GM19351 (cell line): ENCODE results near the gene SLC6A19.

Experiments
- ATAC-seq: cut with Tn5 transposase; IDR thresholded peaks from one replicate; pipeline ENCODE4 v1.9.1; 2021; ENCODE audit warnings: mild to moderate bottlenecking, moderate library complexity; ENCODE audit not compliant: unreplicated experiment

SLC6A19 gene

DNA sequence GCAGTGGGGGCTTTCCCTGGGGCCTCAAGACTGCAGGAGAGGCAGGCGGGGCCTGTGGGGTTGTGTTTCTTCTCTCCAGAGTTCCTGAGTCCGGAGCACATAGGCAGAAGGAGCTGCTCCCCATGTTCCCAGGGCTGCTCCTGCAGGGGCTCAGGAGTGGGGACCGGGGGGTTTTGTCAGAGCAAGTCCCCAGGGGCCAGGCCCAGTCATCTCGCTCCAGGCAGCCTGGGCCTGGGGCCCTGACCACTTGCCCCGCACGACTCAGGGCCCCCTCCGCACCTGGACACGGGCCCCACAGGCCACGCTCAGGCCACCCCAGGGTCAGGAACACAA is 22.0 kb upstream of the SLC6A19 start:
- ATAC-seq = no peak

DNA sequence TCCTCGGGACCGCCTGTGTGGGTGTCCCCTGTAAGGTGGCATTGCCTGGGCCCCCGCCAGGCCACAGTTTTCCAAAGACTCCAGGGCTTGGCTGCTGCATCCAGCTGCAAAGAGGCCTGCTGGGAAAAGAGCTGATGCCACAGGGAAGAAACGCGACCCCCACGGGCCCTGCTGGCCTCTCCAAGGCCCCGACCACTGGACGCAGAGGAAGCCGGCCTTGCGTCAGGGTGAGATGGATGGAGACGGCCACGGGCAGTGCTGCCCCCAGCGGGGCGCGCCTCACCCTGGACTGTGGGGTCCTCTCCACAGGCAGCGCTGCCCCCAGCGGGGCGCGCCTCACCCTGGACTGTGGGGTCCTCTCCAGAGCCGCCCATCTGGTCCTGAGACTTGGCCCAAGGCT is 21.3 kb upstream of the SLC6A19 start:
- ATAC-seq = no peak

GRCh38 chr5:1180841-1181271 is 20.5 kb upstream of the SLC6A19 start:
- no peak for ATAC-seq

DNA sequence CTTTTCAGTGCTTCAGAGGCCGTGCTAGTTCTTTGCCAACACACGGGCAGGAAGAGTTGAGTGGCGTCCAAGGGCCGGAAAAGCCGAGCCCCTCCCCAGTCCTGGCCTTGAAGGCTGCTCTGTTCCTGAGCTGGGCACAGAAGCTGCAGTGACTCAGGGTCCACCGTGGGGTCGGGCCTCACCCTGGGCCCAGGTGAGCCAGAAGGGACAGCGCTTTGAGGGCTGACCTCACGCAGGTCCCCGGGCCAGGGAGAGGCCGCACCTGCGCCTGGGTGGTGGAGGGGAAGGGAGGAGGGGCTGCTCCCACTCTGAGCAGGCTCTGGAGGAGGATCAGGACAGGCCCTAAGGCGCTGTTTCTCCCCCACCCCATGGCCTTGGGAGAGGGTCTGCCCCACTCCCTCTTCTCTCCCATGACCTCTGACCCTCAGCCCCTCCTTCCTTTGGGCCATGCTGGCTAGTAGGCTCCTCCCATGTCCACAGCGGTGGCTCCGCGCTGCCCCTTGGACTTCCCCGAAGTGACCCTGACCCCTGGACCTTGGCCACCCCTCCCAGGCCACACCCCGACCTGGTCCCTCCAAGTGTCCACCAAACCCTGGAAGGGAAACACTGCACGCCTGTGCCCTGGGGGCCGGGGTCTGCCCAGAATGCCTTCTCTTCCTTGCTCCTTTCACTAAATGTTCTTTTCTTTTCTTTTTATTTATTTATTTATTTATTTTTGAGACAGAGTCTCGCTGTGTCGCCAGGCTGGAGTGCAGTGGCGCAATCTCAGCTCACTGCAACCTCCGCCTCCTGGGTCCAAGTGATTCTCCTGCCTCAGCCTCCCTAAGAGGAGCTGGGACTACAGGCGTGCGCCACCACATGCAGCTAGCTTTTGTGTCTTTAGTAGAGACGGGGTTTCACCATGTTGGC is 19.7 kb upstream of the SLC6A19 start:
- ATAC-seq = no peak

DNA sequence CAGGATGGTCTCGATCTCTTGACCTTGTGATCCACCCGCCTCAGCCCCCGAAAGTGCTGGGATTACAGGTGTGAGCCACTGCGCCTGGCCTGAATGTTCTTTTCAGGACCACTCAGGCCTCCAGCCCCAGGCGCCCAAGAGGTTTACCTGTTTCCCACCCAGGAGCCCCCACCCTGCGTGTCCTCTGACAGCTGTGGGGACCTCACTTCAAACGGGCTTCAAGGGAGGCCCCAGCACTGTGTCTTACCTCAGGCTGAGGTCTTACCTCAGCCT is 19.1 kb upstream of the SLC6A19 start:
- ATAC-seq = no peak

DNA sequence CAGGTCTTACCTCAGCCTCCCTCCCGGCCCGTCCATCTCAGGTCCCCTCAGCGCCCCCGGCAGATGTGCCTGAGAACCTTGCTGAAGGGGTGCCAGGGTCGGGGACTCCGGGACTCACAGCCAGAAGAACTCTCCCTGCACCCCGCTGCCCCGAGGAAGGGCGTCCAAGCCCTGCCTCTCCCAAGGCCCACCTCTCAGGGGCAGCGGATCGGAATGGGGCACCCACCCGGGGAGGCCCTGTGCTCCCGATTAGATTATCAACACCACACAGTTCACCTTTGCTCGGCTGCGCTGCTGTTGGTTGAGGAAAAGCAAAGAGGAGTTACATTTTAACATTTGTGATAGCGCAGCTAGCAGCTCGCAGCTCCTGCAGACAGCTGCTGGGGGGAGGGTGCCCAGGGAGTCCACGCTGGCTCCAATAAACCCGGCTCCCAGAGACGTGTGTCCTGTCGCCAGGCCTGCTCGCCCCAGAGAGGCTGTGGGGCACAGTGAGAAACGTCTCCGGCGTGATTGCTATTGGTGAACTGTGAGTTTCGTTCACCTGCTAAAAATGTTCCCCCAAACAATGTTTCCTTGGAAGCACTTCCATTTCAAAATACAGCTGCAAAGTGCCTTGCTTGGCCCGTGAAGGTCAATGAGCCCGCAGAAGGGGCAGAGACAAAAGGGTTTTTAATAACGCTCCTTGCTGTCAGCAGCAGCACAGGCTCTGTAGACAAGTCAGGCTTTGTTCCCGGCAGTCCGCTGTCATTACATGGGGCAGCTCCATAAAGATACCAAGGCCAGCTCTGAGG is 18.6 kb upstream of the SLC6A19 start:
- ATAC-seq = no peak

DNA sequence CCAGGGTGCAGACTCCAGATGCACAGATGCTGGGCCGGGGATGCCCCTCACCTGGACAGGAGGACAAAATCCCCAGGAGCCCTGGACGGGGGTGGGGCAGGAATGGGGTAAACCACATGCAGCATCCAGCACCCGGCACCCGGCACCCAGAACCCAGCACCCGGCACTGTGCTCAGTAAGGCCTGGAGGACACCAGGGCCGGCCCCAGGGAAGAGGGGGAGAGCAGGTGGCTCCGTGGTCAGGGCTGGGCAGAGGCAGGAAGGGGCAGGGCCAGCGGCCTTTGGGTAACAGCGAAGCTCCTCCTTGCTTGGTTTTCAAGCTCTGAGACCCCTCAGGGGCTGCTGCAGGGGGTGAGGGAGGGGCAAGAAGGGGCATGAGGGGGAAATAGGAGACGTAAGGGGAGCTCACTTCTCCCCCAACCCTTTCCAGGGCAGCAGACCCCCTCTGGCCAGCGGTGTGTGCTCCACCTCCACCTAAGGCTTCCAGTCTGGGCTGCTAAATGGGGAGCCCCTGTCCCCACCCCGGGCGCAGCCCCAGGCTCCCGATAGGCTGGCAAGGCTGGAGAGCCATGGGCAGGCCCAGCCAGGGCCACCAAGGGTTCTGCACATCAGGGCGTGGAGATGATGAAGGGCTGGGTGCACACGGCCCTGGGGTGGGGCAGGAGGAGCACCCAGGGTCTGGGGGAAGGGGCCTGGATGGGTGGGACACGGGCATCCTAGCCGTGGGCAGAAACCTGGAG is 17.8 kb upstream of the SLC6A19 start:
- ATAC-seq = no peak

- no peak for ATAC-seq
These were observed 17.3 kb upstream of the SLC6A19 start for GRCh38 chr5:1184163-1184470.

GRCh38 chr5:1184481-1184880 is 16.9 kb upstream of the SLC6A19 start:
- no peak for ATAC-seq

- ATAC-seq = no peak
These were observed 16.3 kb upstream of the SLC6A19 start for GRCh38 chr5:1185038-1185627.

DNA sequence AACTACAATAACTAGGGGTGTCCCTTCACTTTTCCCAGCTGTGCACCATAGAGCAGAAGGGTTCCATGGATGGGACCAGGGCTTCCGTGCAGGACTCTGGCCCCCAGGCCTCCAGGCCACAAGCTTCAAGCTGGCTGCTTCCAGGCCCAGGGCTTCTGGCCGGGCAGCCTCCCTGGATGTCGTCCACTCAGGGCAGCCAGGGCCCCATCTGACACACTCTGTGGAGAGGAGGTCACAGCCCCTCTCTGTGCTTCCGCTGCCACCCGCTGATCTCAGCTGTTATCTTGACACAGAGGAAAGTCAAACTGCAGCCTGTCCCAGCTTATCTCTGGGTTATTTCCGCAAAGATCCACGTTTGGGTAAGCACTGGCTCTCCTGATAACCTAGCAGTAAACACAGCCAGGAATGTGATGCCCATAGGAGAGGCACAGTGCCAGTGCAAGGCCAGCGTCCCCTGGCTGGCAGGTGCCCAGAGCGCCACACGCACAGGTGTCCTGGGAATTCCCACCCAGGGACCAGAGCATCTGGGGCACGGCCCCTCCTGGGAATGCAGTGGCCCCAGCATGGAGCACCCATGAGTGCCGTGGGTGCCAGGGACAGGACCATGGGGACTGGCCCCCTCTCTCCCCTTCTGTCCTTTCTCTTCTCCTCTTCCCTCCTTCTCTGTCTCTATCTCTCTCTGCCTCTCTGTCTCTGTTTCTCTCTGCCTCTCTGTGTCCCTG is 15.6 kb upstream of the SLC6A19 start:
- no peak for ATAC-seq

- ATAC-seq = no peak
These were observed 14.8 kb upstream of the SLC6A19 start for GRCh38 chr5:1186351-1187233.

DNA sequence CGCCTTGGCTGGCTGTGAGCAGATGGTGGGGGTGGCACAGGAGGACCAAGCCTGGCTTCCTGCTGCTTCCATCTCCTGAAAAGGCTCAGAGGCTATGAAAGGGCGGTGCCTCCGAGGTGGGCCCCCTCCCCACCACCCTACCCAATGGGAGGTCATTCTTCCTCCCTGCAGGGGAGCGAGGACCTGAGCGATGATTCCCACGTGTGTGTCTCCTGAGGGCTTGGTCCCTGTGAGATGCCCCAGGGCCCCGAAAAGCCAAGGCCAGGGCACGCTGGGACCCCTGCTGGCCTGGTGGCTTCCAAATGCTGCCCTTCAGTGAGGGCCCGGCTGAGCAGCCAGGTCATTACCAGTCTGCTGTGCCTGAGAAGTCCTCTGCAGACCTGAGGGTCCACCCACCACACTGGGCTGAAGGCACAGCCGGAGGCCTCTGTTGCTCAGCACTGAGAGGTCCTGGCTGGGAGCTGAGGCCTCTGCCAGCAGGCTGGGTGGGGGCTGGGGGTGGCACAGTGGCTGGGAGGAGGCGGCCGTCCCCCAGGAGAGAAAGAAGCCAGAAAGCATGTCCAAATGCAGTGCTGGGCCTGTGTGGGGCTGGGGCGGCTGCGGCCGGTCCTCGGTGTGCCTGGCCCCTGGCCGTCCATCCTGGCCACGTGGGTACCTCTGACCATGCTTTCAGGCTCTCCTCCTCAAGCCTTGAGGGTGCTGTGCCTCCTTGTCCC is 14.0 kb upstream of the SLC6A19 start:
- no peak for ATAC-seq

DNA sequence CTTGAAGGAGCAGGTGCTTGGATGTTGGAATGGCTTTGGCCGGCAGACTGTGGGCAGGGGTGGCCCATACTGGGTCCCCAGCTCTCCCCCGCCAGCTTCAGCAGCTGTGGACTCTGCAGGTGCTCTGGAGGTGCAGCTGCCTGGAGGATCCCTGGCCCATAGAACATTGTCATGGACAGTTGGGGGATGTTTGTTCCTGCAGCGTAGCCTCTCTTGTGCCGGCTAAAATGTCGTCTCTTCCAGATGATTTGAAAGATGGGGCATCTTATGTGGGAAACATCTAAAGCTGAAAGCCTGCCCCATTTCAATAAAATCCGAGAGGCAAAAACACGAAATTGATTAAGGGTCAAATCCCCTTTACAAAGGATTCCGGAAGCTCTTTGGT is 13.5 kb upstream of the SLC6A19 start:
- no peak for ATAC-seq

- no peak for ATAC-seq
These were observed 12.9 kb upstream of the SLC6A19 start for GRCh38 chr5:1188464-1188863.

GRCh38 chr5:1189269-1189668 is 12.1 kb upstream of the SLC6A19 start:
- no peak for ATAC-seq

- ATAC-seq = no peak
These were observed 11.1 kb upstream of the SLC6A19 start for GRCh38 chr5:1190278-1190677.

- no peak for ATAC-seq
These were observed 10.6 kb upstream of the SLC6A19 start for GRCh38 chr5:1190837-1191239.

- ATAC-seq = no peak
These were observed 8.3 kb upstream of the SLC6A19 start for GRCh38 chr5:1192971-1193590.
